K562 (cell line): ENCODE data around the gene ARHGEF7. TPM values are rescaled to one million over a fixed set of nuclear protein-coding genes. Genes with fewer than 3 reads are reported as not detected.

Experiments
- ATAC-seq: fragments of 200-7000 bp; cut with Tn5 transposase; 3 replicates; pipeline ENCODE4 v1.9.1; 2020; ENCODE audit warnings: moderate library complexity
- BruUV-seq: library from RNA; stranded (reverse); fragments of 400-500 nt; replicated peaks from 2 replicates; lab custom pipeline; 2021; lab: Mats Ljungman, UMichigan
- CTCF ChIA-PET: fragments of 300-600 bp; formaldehyde crosslinking; extraction: SDS; loops from one replicate; lab custom pipeline; 2021; ENCODE audit warnings: low intra/inter-chr PET ratio; lab: Yijun Ruan, JAX
- POLR2A ChIA-PET: fragments of 300-600, 350-650 bp; sonication (Branson Sonifier 250); formaldehyde crosslinking; extraction: SDS; loops from one replicate; lab custom pipeline; 2021; ENCODE audit warnings: antibody characterized with exemption, inconsistent platforms; lab: Yijun Ruan, JAX
- DNase-seq, 4 experiments: peaks; one replicate each; pipeline versions ENCODE4 v3.0.0 to v3.0.0-alpha.2; 2011 to 2018; ENCODE audit warnings: low spot score in 3 of 4, mixed read lengths in 3 of 4; ENCODE audit errors: extremely low read depth in 1 of 4
- FAIRE-seq: peaks from 2 replicates; lab custom pipeline; 2011; peaks lifted over from hg19 to GRCh38; lab: Jason Lieb, UNC
- H2AFZ ChIP-seq: 2 replicates; pipeline ENCODE4 v1.6.0; 2011; ENCODE audit warnings: low read depth, low read length, control low read depth, inconsistent platforms
- H3K27ac ChIP-seq: fragments of 200-600 bp; 3 replicates; pipeline ENCODE4 v1.8.0; 2011; ENCODE audit warnings: low read depth, mild to moderate bottlenecking, control low read depth, inconsistent platforms, low read length, moderate library complexity, mixed read lengths; ENCODE audit errors: extremely low read depth
- H3K27me3 ChIP-seq, 2 experiments: fragments of 300-600 bp in 1 of 2; 2 replicates in 1 of 2; 3 replicates in 1 of 2; pipeline versions ENCODE4 v1.6.0 to v1.8.0; 2011; ENCODE audit warnings: inconsistent platforms in 2 of 2, low read length in 2 of 2, mild to moderate bottlenecking in 1 of 2, mixed read lengths in 1 of 2, moderate library complexity in 1 of 2; ENCODE audit not compliant: control insufficient read depth in 2 of 2, insufficient read depth in 2 of 2
- H3K36me3 ChIP-seq: fragments of 300-600 bp; 3 replicates; pipeline ENCODE4 v1.8.0; 2011; ENCODE audit warnings: mild to moderate bottlenecking, low read length, inconsistent platforms; ENCODE audit not compliant: control insufficient read depth, insufficient read depth
- H3K4me1 ChIP-seq, 2 experiments: fragments of 200-600 bp in 1 of 2; replicated peaks in 1 of 2; 2 replicates in 1 of 2; 3 replicates in 1 of 2; pipeline versions ENCODE4 v1.5.1 to v1.8.0; 2011; ENCODE audit warnings: inconsistent platforms in 2 of 2, low read length in 2 of 2, mild to moderate bottlenecking in 1 of 2, mixed read lengths in 1 of 2, moderate library complexity in 1 of 2; ENCODE audit not compliant: control insufficient read depth in 2 of 2, insufficient read depth in 2 of 2
- H3K4me2 ChIP-seq: 2 replicates; pipeline ENCODE4 v1.6.1; 2011; ENCODE audit warnings: low read length, control low read depth, inconsistent platforms, mixed read lengths; ENCODE audit not compliant: insufficient read depth
- H3K4me3 ChIP-seq: fragments of 200-600 bp; sonication (generic), shearing (Covaris generic); 2 replicates; pipeline ENCODE4 v1.5.1; 2016; ENCODE audit warnings: control low read depth, inconsistent platforms
- H3K79me2 ChIP-seq: fragments of 200-600 bp; 3 replicates; pipeline ENCODE4 v1.8.0; 2011; ENCODE audit warnings: low read length, inconsistent platforms; ENCODE audit not compliant: control insufficient read depth, insufficient read depth
- H3K9ac ChIP-seq, 2 experiments: 2 replicates each; pipeline versions ENCODE4 v1.6.0 to v1.6.1; 2011; ENCODE audit warnings: low read depth in 2 of 2, low read length in 2 of 2, control low read depth in 1 of 2, inconsistent platforms in 1 of 2, mild to moderate bottlenecking in 1 of 2, mixed read lengths in 1 of 2; ENCODE audit not compliant: insufficient read depth in 1 of 2
- H3K9me1 ChIP-seq: one replicate; pipeline ENCODE4 v1.6.0; 2011; ENCODE audit warnings: inconsistent platforms, mild to moderate bottlenecking, low read length, moderate library complexity; ENCODE audit not compliant: control insufficient read depth, insufficient read depth
- H3K9me3 ChIP-seq: replicated peaks from 2 replicates; pipeline ENCODE4 v1.5.1; 2011; ENCODE audit warnings: low read depth, low read length, inconsistent platforms; ENCODE audit not compliant: control insufficient read depth, insufficient read depth
- H4K20me1 ChIP-seq: replicated peaks from 2 replicates; pipeline ENCODE4 v1.6.1; 2011; ENCODE audit warnings: low read length, inconsistent platforms, mixed read lengths; ENCODE audit not compliant: control insufficient read depth, insufficient read depth
- E2F3 ChIP-seq: fragments of 250-450 bp; sonication (Bioruptor Pico); IDR thresholded peaks from 2 replicates; pipeline ENCODE4 v1.4.0; 2020; ENCODE audit warnings: mild to moderate bottlenecking
- HNRNPLL ChIP-seq: fragments of 200-400 bp; formaldehyde crosslinking; IDR thresholded peaks from 2 replicates; pipeline ENCODE4 v1.6.1; 2017; ENCODE audit warnings: low read length, low read depth, mild to moderate bottlenecking; ENCODE audit not compliant: poor library complexity, severe bottlenecking
- MTA2 ChIP-seq: fragments of 450-650 bp; IDR thresholded peaks from 2 replicates; pipeline ENCODE4 v1.6.1; 2016; ENCODE audit warnings: low read depth
- POU5F1 ChIP-seq: fragments of 150-350 bp; IDR thresholded peaks from 2 replicates; pipeline ENCODE4 v1.6.1; 2014; ENCODE audit warnings: borderline replicate concordance, low read length, low read depth, mild to moderate bottlenecking; ENCODE audit not compliant: partially characterized antibody
- ZNF140 ChIP-seq: fragments of 250-450 bp; sonication (Bioruptor Pico); IDR thresholded peaks from 2 replicates; pipeline ENCODE4 v1.8.0; 2021; ENCODE audit warnings: moderate library complexity, mild to moderate bottlenecking, inconsistent platforms
- ZNF551 ChIP-seq: fragments of 250-450 bp; sonication (Bioruptor Pico); IDR thresholded peaks from 2 replicates; pipeline ENCODE4 v1.5.0; 2021; ENCODE audit warnings: mild to moderate bottlenecking, moderate library complexity
- WGBS: fragments of 100-300 bp; shearing (Covaris generic); methylation state at CpG from one replicate; pipeline ENCODE4 v1.1.6; 2016; ENCODE audit warnings: low coverage, mixed read lengths; ENCODE audit not compliant: insufficient coverage; ENCODE audit errors: missing lambda C conversion rate; 5-methylcytosine and 5-hydroxymethylcytosine counted together
- in situ Hi-C: fragments of 300-500 bp; cut with MboI; formaldehyde crosslinking; loops from 4 replicates; pipeline ENCODE4 v1.15.0; 2018; ENCODE audit warnings: inconsistent platforms, mixed read lengths
- intact Hi-C: fragments of 100-400 bp; cut with micrococcal nuclease; formaldehyde crosslinking; loops from 2 replicates; pipeline ENCODE4 v1.14.2; 2022
- polyA plus RNA-seq, 8 experiments: library from polyadenylated mRNA; depleted of rRNA in 4 of 8; stranded (reverse) in 5 of 8; unstranded in 3 of 8; fragments of >200 nt; fragmentation: Nextera tagmentation in 2 of 8; fragmentation: Illumina TruSeq in 1 of 8; extraction: Ambion mirVana in 2 of 8; extraction: Trizol in 1 of 8; gene quantifications; 2 replicates each; pipeline versions ENCODE4 v1.2.1 to v1.2.3, GENCODE V29; 2011 to 2014; ENCODE audit warnings: inconsistent platforms in 1 of 8, missing spikeins in 1 of 8
- total RNA-seq, 7 experiments: library from RNA; depleted of rRNA in 6 of 7; stranded (reverse); fragments of >200 nt in 6 of 7; fragmentation: Illumina TruSeq in 2 of 7; extraction: Trizol in 2 of 7; gene quantifications; 2 replicates each; pipeline versions ENCODE4 v1.2.1 to v1.2.3, GENCODE V29; 2011 to 2021; ENCODE audit warnings: low replicate concordance in 1 of 7
- TF ChIP-seq, protein P1 (sequence below): fragments of 450-650 bp; IDR thresholded peaks from 2 replicates; pipeline ENCODE4 v1.6.1; 2016; ENCODE audit warnings: mild to moderate bottlenecking
- TF ChIP-seq, protein P2 (sequence below): sonication (generic); formaldehyde crosslinking; IDR thresholded peaks from 2 replicates; pipeline ENCODE4 v1.8.0; 2023; ENCODE audit warnings: mild to moderate bottlenecking, missing genetic modification reagents
- TF ChIP-seq, protein P3 (sequence below): sonication (generic); formaldehyde crosslinking; IDR thresholded peaks from 2 replicates; pipeline ENCODE4 v1.8.0; 2022; ENCODE audit warnings: missing genetic modification reagents, mild to moderate bottlenecking, borderline replicate concordance

The ARHGEF7 gene
- total and polyA plus RNA-seq, 9 of the 15 experiments (the other 6 are each of a cell fraction or from before 2014, with no cell fraction given), result 2.1 to 26.8 (median 17.5) TPM

- Histone ChIP-seq H3K4me3 (no peak overlapping the region), H3K9me3 (no peaks in the 10 kb centered on the region), H3K27ac (no peak overlapping the region), H2AFZ (no peak overlapping the region), H3K4me2 (no peak overlapping the region), H3K79me2 (no peaks in the 10 kb centered on the region), H3K27me3 (peaks cover 3 to 21% of the 10 kb centered on the region in 2 experiments; a peak in 3 of 5 replicates), H3K9me1 (no peaks in the 10 kb centered on the region), H3K4me1 (no peaks in the 10 kb centered on the region), H3K9ac (no peak overlapping the region), H3K36me3 (no peaks in the 10 kb centered on the region), H4K20me1 (no peaks in the 10 kb centered on the region)
- ChIA-PET POLR2A (no interaction called here), CTCF (no interaction called here)
- BruUV-seq, result no TSS peak
- in situ Hi-C loops, result no loop called here
- TF ChIP-seq ZNF551 (CRISPR knock-in tag) (no peak), POU5F1 (no peak), E2F3 (CRISPR knock-in tag) (no peak), MTA2 (no peak), HNRNPLL (no peak), ZNF140 (no peak)
- TF ChIP-seq, protein P1, sequence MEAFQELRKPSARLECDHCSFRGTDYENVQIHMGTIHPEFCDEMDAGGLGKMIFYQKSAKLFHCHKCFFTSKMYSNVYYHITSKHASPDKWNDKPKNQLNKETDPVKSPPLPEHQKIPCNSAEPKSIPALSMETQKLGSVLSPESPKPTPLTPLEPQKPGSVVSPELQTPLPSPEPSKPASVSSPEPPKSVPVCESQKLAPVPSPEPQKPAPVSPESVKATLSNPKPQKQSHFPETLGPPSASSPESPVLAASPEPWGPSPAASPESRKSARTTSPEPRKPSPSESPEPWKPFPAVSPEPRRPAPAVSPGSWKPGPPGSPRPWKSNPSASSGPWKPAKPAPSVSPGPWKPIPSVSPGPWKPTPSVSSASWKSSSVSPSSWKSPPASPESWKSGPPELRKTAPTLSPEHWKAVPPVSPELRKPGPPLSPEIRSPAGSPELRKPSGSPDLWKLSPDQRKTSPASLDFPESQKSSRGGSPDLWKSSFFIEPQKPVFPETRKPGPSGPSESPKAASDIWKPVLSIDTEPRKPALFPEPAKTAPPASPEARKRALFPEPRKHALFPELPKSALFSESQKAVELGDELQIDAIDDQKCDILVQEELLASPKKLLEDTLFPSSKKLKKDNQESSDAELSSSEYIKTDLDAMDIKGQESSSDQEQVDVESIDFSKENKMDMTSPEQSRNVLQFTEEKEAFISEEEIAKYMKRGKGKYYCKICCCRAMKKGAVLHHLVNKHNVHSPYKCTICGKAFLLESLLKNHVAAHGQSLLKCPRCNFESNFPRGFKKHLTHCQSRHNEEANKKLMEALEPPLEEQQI, result no peak
- TF ChIP-seq, protein P2, sequence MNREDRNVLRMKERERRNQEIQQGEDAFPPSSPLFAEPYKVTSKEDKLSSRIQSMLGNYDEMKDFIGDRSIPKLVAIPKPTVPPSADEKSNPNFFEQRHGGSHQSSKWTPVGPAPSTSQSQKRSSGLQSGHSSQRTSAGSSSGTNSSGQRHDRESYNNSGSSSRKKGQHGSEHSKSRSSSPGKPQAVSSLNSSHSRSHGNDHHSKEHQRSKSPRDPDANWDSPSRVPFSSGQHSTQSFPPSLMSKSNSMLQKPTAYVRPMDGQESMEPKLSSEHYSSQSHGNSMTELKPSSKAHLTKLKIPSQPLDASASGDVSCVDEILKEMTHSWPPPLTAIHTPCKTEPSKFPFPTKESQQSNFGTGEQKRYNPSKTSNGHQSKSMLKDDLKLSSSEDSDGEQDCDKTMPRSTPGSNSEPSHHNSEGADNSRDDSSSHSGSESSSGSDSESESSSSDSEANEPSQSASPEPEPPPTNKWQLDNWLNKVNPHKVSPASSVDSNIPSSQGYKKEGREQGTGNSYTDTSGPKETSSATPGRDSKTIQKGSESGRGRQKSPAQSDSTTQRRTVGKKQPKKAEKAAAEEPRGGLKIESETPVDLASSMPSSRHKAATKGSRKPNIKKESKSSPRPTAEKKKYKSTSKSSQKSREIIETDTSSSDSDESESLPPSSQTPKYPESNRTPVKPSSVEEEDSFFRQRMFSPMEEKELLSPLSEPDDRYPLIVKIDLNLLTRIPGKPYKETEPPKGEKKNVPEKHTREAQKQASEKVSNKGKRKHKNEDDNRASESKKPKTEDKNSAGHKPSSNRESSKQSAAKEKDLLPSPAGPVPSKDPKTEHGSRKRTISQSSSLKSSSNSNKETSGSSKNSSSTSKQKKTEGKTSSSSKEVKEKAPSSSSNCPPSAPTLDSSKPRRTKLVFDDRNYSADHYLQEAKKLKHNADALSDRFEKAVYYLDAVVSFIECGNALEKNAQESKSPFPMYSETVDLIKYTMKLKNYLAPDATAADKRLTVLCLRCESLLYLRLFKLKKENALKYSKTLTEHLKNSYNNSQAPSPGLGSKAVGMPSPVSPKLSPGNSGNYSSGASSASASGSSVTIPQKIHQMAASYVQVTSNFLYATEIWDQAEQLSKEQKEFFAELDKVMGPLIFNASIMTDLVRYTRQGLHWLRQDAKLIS (CRISPR knock-in tag), result no peak
- TF ChIP-seq, protein P3, sequence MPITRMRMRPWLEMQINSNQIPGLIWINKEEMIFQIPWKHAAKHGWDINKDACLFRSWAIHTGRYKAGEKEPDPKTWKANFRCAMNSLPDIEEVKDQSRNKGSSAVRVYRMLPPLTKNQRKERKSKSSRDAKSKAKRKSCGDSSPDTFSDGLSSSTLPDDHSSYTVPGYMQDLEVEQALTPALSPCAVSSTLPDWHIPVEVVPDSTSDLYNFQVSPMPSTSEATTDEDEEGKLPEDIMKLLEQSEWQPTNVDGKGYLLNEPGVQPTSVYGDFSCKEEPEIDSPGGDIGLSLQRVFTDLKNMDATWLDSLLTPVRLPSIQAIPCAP (CRISPR knock-in tag), result no peak
- no peak for ATAC-seq
- WGBS, result 13% methylated on average over 4 of the region's 12 CpGs
- intact Hi-C loops, result no loop called here
- no peak for DNase-seq
- FAIRE-seq, result no peak
Observed at GRCh38 chr13:111079375-111079774, 35.7 kb upstream of the ARHGEF7 start.
